DMS79 treated with DMSO at 0.1 percent for 48 hours (cell line): ENCODE results near the gene SOCS3.
A peak's percentile ranks its signal among the peaks of the same experiment; 100 is the strongest.
"Not testable (repeated sequence)": the region's sequence is repeated elsewhere in the genome, so short reads cannot be mapped to it uniquely, and the experiment has no call there.

ENCODE experiments used
- DNase-seq: peaks from one replicate; lab custom pipeline; 2025; lab: John Stamatoyannopoulos, UW

The SOCS3 gene

DNA sequence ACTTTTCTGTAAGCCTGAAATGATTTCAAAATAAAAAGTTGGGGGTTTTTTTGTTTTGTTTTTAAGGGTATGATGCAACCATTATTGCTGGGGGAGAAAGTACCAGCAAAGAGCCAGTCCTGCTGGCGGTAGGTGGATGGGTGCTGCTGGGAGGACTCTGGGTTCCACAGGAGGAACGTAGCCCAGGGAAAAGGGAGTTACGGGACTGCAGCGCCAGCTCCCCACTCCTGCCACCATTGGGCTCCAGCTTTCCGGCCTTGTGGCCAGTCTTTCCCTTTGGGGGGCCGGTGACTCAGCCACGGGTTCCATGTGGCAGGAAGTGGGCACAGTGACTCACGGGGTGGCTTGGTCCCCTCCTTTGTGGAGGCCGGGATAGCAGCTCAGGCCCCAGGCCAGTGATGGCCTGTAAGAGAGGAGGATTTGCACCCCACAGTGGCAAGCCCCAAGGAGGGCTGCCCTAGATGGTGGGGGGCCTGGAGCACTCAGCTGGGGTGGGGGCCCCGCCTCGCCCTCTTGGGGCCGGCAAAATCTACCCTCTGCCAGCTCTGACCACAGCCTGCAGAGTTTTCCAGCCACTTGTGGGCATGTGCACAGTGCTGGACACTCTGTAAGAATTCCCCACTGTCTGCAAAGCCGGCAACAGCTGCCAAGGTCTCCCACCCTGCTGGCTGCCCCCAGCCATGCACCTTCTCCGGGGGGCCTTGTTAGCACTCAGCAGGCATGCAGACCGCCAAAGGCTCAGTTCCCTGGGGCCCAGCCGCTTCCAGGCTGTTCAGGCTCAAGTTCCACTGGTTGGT lies 30.4 kb downstream of the SOCS3 start:
- no peak for DNase-seq

DNA sequence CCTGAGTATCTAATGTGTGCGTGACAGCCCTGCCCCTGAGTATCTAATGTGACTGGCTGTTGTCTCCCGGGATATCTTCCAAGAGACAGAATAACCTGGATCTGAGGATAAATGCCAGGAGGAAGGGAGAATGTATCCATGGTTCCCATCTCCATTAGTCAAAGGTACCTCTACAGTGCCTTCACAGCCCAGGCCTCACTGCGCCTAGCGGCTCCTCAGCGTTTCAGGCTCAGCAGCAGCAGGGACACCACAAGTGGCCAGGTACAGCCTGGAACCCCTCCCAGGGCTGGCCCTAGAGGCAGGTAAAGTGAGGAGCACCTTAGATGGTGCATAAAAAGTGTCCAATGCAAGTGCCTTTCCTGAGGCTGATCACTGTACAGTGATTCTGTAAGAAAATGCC lies 32.0 kb downstream of the SOCS3 start:
- DNase-seq: no peak

DNA sequence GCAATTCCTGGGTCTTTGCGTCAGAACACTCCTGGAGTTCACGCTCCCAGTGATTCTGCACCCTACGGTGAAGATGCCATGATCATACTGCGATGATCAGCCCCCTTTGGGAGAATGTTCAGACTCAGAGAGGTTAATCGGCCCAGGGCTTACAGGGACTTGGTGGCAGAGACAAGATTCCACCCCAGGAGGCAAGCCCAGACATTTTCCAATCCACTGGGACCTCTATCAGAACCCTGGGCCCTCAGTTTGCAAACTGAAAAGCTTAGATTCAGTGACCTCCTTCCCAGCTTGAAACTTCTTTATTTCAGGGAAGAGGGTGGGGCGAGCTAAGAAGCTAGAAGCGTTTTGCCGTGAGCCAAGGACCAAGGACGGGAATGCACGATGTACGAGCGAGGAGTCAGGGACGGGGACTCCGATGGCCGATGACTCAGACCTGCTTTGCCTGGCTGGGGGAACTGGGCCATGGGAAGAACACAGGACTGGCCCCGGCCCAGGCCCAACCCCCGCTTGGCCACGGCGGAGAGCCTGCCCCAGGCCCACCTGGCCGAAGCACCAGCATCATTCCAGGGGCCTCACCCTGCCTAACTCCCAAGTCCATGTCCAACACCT lies 34.7 kb downstream of the SOCS3 start:
- no peak for DNase-seq

DNA sequence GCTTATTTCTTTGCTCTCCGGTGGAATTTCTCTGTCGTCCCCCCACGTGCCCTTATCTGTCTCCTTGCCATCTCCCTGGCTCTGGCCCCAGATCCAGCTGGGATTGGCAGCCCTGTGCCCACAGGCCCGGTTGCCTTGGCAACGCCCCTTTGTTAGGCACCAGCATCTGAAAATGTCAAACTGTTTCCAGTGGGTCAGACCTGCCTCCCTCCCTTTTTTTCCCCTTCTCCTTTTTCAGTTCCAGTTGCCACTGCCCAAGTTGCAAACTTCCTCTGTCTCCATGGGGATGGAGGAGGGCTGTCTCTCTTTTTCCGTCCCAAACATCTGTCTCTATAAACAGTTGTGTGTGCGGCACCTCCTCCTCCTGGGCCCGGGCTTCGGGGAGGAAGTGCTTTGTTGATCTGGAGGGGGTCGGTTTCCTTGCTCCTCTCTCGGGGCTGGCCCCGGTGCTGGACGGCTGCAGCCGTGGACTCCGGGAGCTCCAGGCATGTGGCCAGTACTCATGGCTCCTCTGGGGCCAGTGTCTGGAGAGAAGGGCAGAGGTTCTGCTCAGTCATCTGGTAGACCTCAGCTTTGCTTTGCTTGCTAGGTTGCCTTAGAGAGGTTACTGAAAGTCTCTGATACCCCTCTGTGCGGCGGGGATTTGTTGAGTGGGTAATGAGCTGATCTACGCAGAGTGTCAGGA lies 35.3 kb downstream of the SOCS3 start:
- DNase-seq: no peak

DNA sequence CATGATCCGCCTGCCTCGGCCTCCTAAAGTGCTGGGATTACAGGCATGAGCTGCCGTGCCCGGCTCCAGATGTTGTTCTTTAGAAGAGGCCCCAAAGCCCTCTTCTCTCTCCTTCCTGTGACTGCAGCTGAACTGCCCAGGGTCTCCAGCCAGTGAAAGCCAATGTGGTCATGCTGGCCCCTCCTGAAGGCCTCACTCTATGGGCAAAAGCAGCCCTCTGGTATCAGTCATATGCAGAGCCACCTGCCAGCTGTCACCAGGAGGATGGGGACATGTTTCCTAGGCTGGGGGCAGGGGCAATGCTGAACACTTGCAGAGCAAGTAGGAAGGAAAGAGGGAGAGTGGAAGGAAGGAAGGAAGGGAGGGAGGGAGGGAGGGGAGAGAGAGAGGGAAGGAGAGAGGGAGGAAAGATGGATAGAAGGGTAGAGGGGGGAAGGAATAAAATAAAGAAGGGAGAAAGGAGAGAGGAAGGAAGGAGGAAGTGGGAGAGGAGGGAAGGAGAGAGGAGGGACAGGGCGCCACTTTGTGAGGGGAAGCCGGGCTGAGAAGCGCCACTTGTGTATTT lies 36.0 kb downstream of the SOCS3 start:
- DNase-seq: no peak

DNA sequence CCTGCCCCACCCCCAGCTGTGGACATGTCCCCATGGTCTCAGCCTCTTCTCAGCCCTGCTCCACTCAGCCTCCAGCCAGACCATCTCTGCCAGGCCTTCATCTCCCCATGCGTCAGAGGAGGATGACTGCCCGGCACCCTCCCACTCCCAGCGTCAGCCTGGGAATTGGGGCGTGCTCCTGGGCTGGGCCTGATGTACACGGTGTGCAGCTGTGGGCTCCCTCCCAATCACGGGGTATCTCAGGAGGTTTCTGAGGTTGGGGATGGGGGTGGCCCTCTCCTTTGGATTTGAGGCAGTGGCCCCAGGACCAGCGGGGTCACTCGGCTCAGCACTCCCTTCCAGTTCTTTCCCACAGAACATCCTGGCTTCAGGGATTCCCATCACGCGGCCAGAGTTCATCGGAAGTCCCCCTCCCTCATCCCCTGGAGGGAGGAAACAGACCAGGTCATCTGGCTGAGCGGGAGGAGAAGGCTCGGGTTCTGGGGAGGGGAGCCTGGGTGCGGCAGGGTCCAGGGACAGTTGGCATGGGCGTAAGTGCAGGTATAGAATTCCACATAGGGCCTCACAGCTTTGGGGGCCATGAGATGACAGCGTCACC lies 36.9 kb downstream of the SOCS3 start:
- DNase-seq: no peak

DNA sequence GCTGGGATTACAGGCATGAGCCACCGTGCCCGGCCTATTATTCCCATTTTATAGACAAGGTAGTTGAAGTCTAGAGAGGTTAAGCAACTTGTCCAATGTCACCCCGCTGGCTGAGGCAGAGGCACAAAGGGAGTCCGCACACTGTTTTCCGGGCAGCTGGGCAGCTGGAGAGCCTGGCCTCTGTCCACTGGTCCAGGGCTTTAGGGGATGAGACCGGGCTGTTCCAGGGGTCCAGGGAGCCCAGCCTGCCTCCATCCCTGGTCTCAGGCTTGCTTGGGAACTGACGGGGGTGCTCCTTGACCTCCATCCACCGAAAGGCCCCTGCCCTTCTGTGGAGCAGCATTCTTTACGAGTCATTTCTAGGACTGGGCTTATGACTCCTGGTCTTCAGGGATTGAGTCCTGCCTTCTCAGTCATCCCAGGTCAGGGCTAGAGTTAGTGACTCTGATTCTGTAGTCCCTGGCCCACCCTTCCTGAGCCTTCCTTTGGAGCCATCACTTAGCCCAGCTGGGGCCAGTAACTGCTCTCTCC lies 37.5 kb downstream of the SOCS3 start:
- DNase-seq: no peak

DNA sequence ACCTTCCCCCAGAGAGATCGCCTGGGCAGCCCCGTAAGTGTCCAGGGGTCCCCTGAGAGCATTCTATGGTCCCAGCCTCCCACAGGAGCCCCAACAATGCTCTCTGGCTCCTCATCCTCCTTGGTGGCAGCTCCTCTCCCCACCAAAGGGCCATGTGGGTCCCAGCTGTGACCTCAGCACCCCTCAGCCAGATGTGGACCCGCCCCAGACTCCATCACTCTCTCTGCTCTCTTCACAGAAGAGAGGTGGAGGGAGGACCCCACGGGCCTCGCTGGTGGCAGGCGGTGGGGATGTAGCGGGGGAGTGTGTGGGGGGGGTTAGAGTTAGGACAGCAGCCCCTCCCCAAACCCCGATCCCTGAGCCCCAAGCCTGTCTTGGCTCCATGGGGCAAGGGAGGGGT lies 41.0 kb downstream of the SOCS3 start:
- DNase-seq: no peak

DNA sequence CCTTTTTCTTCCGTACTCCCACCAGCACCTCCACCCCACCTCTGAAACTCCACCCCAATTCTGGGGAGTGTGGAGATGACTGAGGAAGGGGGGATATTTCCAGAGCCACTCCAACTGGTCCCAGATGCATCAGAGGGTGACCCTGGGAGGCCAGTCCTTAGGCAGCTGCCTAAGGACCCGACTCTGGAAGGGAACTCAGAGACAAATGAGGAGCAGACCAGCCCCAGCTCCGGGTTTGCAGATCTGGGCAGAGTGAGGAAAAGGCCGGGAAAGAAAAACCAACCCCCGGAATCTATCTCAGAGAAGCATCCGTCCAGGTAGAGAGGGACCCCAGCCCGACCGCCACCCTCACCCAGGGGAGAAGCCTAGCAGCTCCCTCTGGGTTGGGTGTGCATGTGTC lies 41.5 kb downstream of the SOCS3 start:
- no peak for DNase-seq

DNA sequence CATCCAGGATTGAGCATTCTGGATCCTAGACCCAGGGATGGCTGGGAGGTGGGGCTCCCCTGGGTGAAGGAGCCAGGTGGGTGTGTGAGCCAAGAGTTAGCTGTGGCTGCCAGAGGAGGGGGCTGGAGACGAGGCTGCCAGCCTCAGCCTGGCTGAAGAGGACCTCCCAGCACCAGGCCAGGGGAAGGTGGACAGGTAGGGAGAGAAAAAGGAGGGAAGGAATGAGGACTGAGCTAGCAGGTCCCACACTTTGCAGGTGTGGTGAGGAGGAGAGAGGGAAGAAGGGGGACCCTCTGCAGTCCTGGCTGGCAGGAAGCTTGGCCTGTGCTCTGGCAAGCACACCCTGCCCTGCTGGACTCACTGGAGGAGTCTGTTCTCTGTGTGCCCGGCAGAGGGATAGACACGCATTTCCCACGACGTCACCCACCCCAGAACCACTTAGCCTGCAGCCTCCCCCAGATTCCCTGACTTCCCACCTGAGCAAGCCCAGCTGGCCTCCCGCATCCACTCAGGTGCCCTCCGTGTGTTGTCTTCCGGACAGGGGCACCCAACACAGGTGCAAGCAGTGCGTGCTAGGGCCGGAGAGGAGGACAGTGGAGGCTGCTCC lies 42.0 kb downstream of the SOCS3 start:
- DNase-seq: no peak

DNA sequence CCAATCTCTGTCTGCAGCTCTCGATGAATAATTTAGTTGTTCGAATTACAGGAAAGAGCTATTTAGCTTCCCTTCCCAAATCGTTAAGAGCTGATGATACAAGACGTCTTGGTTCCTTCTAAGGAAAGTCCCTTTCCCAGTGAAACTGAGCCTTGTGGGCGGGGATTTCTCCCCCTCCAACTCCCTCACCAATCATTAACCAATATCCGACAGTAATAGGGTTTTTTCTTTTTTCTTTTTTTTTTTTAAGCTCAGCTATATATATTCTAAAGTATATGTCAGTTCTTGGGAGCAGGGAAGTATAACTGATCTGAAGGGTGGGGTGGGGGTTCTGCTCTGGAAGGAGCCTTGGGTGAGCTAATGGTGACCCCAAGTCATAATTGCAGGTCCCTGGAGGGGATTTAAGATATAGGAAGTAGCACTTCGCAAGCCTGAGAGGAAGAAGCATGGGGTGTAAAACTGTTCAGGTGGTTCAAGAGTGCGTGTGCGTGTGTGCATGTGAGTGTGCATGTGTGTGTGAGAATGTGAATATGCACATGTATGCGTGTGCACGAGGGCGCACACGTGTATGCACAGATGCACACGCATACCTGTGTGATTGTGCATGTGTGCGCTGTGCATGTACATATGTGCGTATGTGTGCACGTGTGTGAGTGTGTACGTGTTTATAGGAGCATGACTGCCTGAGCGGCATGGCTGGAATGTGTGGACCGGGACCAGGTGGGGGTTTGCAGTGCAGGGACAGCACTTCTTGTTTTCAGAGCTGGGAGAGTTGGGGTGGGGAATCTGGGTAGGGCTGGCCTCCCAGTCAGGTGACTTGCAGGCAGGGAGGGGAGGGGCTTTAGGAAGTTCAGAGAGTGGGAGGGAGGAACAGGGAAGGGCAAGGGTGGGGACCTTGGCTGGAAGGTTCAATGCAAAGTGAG lies 42.7 kb downstream of the SOCS3 start:
- no peak for DNase-seq

DNA sequence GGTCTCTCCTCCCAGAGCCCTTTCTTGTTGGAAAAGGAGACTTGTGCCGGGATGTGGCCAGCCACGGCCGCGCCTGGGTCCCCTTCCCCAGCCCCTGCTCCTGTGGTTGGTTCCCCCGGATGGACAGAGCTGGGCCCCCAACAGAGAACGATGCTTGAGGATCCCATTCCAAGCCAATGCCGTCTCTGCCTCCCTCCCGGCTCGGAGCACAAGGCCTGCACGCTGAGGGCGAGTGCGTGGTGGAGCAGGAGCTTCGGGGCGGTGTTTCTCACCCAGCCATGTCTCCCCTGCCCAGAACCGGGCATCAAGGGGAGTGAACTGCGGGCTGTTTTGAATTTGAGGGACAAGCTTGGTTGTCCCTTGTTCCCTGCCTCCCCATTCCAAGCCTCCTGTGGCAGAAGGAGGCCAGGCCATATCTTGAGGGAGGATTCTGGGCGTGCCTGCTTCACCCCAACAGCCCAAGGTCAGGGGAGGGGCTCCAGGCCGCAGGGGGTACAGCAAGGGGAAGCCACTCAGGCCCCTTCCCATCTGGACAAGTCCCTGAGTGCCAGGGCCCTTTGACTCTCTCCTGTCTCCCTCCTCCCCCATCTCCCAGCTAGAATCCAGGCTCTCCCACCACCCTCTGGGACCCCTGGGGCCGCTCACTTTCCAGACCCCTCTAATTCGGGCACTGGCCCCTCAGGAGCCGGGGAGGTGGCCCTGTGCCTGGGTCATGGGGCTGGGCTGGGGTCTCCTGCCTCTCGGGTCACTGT lies 43.6 kb downstream of the SOCS3 start:
- DNase-seq: no peak

DNA sequence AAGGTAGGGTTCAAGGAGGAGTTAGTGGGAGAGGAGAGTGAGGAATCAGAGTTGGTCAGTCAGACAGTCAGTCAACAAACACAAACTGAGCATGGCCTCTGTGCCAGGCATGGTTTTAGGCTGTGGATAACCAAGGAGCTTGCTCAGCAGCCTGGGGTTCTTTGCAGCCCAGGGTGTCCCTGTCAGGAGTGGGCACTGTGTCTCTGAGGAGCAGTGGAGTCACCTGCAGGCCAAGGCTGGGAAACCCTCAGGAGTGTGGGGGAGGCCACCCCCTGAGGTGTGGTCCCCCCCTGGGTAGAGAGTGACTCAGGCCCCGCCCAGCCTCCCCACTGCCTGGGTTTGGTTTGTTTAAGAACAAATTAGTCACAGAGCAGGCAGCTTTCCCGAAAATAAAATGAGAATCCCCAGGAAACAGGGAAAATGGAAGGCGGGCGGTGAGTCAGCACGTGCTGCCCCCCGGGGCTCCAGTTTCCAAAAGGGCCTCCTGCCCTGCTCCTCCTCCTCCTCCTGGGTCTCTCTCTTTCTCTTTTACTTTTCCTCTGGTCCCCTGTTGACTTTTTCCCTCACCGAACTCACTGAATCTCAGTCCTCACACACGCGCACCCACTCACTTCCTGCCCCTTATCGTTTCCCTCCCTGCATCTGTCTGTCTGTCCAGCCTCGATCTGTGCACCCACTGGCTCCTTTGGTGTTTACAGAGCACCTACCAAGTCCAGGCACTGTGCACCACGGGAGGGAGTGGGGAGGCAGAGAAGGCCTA lies 44.3 kb downstream of the SOCS3 start:
- no peak for DNase-seq

DNA sequence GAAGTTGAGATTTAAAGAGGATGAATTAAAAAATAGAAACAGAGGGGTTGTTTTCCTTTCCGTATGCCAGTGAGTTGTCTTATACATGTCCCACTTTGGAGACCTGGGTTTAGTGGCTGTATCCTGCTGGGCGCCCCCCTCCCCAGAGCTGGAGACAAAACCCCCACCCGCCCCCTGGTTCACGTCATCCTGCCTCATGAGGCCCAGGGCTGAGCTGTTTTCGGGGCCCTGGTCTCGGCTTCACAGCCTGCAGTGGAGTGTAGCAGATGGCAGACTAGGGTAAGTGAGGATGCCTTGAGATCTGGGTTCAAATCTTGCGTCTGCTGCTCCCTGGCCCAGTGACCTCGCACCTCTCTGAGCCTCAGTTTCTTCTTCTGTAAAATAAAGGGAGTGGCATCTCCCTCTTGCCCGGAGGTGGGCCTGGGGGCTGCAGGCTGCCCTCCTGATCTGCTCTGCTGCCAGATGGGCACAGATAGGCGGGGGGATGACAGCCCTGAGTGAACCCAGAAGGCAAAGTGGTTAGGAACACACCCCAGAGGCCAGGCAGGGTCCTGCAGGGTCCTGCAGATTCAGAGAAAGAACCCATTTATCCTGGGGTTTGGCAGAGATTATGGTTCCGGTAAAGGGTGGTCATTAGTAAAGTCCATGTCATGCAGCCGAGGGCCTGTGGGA lies 45.1 kb downstream of the SOCS3 start:
- DNase-seq: no peak

DNA sequence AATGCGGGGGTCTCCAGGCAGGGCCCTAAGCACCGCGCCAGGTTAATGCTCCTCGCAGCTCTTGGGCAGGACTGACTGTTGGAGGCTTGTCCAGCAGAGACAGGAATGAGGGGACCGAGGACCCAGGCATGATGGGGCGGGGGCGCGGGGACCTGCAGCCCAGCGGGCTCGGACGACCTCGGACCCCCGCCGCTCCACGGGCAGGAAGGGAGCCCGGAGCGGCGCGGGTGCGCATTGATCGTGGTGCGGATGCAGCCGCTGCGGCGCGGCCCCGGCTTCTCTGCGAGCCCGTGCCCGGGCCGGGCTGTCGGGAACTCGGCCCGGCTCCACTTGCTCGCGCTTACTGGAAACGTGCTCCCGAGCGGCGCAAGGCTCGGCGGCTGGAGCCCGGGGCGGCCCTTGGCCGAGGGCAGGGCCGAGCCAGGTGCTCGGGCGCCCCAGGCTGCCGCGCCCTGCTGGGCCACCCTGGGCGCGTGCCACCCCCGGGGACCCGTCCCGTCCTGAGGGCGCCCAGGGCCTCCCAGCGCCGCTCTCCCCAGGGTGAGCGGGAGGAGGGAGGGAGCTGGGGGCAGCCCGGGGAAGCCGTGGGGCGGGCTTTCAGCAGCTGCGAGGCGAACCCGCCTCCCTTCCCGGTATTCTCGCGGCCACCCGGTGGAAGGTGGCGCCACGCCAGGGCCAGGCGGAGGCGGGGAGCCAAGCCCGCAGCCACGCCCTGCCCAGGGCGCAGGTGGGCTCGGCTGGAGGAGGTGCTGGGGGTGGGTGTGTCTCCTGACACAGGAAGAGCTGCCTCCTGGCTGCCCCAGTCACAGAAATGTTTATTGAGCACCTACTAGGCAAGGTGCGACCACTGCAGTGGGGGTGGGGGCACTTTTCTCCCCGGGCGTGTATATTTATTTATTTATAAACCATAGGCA lies 45.9 kb downstream of the SOCS3 start:
- peak; percentile 22 for DNase-seq

DNA sequence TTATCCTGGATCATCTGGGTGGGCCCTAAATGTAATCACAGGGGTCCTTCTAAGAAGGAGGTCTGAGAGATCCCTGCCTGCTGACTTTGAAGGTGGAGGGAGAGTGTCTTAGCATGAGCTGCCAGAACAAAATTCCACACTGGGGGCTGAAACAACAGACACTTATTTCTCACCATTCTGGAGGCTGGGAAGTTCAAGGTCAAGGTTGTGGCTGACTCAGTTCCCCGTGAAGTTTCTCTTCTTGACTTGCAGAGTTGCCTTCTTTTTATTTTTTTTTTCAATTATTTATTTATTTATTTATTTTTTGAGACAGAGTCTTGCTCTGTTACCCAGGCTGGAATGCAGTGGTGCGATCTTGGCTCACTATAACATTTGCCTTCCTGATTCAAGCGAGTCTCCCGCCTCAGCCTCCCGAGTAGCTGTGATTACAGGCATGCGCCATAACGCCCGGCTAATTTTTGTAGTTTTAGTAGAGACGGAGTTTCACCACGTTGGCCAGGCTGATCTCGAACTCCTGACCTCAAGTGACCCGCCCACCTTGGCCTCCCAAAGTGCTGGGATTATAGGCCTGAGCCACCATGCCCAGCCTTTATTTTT lies 50.1 kb downstream of the SOCS3 start:
- DNase-seq: not testable (repeated sequence)
